HepG2 (cell line): ENCODE results near the gene SFTPB.

Source experiments
- ARID2 ChIP-seq: sonication (generic); formaldehyde crosslinking; IDR thresholded peaks from 2 replicates; pipeline ENCODE4 v1.8.1; 2022; ENCODE audit warnings: mild to moderate bottlenecking, missing genetic modification reagents, borderline replicate concordance
- BRCA1 ChIP-seq: sonication (generic); formaldehyde crosslinking; IDR thresholded peaks from 2 replicates; pipeline ENCODE4 v1.4.0; 2020; ENCODE audit warnings: missing genetic modification reagents
- EP300 ChIP-seq, 3 experiments: sonication (generic) in 1 of 3; formaldehyde crosslinking in 1 of 3; IDR thresholded peaks; 2 replicates each; pipeline versions ENCODE4 v1.5.1 to v1.6.1; 2011 to 2020; ENCODE audit warnings: low read depth in 2 of 3, low read length in 2 of 3, borderline replicate concordance in 1 of 3, improper control_type of control experiment in 1 of 3, mild to moderate bottlenecking in 1 of 3, missing genetic modification reagents in 1 of 3, moderate library complexity in 1 of 3
- GABPA ChIP-seq, 2 experiments: IDR thresholded peaks; 2 replicates each; pipeline ENCODE4 v1.6.1; 2011 to 2016; ENCODE audit warnings: low read depth in 2 of 2, low read length in 1 of 2, missing biosample characterization in 1 of 2, missing genetic modification characterization in 1 of 2
- MTA1 ChIP-seq: sonication (generic); formaldehyde crosslinking; IDR thresholded peaks from 2 replicates; pipeline ENCODE4 v1.4.0; 2020; ENCODE audit warnings: missing genetic modification reagents, mild to moderate bottlenecking, borderline replicate concordance
- SMC3 ChIP-seq: IDR thresholded peaks from 2 replicates; pipeline ENCODE4 v1.6.1; 2011; ENCODE audit warnings: low read length, improper control_type of control experiment
- TBL1XR1 ChIP-seq: fragments of 150-350 bp; IDR thresholded peaks from 2 replicates; pipeline ENCODE4 v1.6.1; 2014; ENCODE audit warnings: borderline replicate concordance, low read length; ENCODE audit not compliant: partially characterized antibody
- U2AF1 ChIP-seq: fragments of 200-400 bp; formaldehyde crosslinking; optimal IDR thresholded peaks from 2 replicates; pipeline ENCODE3; 2017; ENCODE audit warnings: mild to moderate bottlenecking, low read depth, low read length
- TF ChIP-seq, protein P1 (sequence below): sonication (generic); formaldehyde crosslinking; IDR thresholded peaks from 2 replicates; pipeline ENCODE4 v1.5.0; 2020; ENCODE audit warnings: mild to moderate bottlenecking, missing genetic modification reagents, moderate library complexity
- TF ChIP-seq, protein P2 (sequence below): sonication (generic); formaldehyde crosslinking; IDR thresholded peaks from 2 replicates; pipeline ENCODE4 v1.5.0; 2020; ENCODE audit warnings: mild to moderate bottlenecking, missing genetic modification reagents, borderline replicate concordance
- TF ChIP-seq, protein P3 (sequence below): sonication (generic); formaldehyde crosslinking; IDR thresholded peaks from 2 replicates; pipeline ENCODE4 v1.4.0; 2020; ENCODE audit warnings: mild to moderate bottlenecking, low read depth, missing genetic modification reagents
- TF ChIP-seq, protein P4 (sequence below), 2 experiments: sonication (generic) in 1 of 2; formaldehyde crosslinking in 1 of 2; IDR thresholded peaks; 2 replicates each; pipeline versions ENCODE4 v1.5.1 to v1.6.1; 2011 to 2020; ENCODE audit warnings: borderline replicate concordance in 1 of 2, low read depth in 1 of 2, low read length in 1 of 2, mild to moderate bottlenecking in 1 of 2, missing genetic modification reagents in 1 of 2, moderate library complexity in 1 of 2

DNA sequence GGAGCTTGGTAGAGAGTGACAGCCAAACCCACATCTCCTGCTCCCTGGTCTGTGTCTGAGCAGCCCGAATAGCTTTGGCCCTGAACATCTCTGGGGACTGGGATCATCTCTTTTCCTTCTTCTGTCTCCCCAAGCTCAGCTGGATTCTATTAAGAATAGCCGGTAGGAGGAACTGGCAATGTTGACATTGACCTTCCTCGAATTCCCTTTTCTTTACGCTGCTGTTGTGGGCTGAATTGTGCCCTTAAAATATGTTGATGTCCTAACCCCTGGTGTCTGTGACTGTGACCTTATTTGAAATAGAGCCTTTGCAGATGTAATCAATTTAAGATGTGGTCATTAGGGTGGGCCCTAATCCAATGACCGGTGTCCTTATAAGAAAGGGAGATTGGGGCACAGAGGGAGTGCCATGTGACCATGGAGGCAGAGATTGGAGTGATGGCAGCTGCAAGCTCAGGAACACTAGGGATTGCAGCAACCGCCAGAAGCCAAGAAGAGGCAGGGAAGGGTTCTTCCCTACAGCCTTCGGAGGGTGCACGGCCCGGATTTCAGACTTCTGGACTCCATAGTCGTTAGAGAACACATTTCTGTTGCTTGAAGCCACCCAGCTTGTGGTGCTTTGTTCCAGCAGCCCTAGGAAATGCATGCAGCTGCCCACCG is 5.8 kb upstream of the SFTPB start:
- TF ChIP-seq, protein P1, sequence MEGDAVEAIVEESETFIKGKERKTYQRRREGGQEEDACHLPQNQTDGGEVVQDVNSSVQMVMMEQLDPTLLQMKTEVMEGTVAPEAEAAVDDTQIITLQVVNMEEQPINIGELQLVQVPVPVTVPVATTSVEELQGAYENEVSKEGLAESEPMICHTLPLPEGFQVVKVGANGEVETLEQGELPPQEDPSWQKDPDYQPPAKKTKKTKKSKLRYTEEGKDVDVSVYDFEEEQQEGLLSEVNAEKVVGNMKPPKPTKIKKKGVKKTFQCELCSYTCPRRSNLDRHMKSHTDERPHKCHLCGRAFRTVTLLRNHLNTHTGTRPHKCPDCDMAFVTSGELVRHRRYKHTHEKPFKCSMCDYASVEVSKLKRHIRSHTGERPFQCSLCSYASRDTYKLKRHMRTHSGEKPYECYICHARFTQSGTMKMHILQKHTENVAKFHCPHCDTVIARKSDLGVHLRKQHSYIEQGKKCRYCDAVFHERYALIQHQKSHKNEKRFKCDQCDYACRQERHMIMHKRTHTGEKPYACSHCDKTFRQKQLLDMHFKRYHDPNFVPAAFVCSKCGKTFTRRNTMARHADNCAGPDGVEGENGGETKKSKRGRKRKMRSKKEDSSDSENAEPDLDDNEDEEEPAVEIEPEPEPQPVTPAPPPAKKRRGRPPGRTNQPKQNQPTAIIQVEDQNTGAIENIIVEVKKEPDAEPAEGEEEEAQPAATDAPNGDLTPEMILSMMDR (CRISPR knock-in tag): no peak
- no peak for TF ChIP-seq EP300 (IDR thresholded peaks at IDR 0.05; ENCODE audit: low read depth in 2 of 2, low read length in 2 of 2)
- TF ChIP-seq EP300 (CRISPR knock-in tag; IDR thresholded peaks at IDR 0.05; ENCODE audit: borderline replicate concordance): no peak
- TF ChIP-seq U2AF1: no peak
- no peak for TF ChIP-seq MTA1
- no peak for TF ChIP-seq ARID2 (CRISPR knock-in tag)
- TF ChIP-seq, protein P2, sequence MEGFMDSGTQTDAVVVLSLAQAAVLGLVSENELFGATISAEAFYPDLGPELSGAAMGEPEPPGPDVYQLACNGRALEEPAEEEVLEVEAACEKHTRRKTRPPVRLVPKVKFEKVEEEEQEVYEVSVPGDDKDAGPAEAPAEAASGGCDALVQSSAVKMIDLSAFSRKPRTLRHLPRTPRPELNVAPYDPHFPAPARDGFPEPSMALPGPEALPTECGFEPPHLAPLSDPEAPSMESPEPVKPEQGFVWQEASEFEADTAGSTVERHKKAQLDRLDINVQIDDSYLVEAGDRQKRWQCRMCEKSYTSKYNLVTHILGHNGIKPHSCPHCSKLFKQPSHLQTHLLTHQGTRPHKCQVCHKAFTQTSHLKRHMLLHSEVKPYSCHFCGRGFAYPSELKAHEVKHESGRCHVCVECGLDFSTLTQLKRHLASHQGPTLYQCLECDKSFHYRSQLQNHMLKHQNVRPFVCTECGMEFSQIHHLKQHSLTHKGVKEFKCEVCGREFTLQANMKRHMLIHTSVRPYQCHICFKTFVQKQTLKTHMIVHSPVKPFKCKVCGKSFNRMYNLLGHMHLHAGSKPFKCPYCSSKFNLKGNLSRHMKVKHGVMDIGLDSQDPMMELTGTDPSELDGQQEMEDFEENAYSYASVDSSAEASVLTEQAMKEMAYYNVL (CRISPR knock-in tag): no peak
- TF ChIP-seq, protein P3, sequence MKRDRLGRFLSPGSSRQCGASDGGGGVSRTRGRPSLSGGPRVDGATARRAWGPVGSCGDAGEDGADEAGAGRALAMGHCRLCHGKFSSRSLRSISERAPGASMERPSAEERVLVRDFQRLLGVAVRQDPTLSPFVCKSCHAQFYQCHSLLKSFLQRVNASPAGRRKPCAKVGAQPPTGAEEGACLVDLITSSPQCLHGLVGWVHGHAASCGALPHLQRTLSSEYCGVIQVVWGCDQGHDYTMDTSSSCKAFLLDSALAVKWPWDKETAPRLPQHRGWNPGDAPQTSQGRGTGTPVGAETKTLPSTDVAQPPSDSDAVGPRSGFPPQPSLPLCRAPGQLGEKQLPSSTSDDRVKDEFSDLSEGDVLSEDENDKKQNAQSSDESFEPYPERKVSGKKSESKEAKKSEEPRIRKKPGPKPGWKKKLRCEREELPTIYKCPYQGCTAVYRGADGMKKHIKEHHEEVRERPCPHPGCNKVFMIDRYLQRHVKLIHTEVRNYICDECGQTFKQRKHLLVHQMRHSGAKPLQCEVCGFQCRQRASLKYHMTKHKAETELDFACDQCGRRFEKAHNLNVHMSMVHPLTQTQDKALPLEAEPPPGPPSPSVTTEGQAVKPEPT (CRISPR knock-in tag): no peak
- TF ChIP-seq SMC3: no peak
- no peak for TF ChIP-seq TBL1XR1
- no peak for TF ChIP-seq BRCA1 (CRISPR knock-in tag)
- no peak for TF ChIP-seq GABPA (IDR thresholded peaks at IDR 0.05; ENCODE audit: low read depth, low read length)
- no peak for TF ChIP-seq GABPA (CRISPR knock-in tag; IDR thresholded peaks at IDR 0.05; ENCODE audit: low read depth)
- TF ChIP-seq, protein P4, sequence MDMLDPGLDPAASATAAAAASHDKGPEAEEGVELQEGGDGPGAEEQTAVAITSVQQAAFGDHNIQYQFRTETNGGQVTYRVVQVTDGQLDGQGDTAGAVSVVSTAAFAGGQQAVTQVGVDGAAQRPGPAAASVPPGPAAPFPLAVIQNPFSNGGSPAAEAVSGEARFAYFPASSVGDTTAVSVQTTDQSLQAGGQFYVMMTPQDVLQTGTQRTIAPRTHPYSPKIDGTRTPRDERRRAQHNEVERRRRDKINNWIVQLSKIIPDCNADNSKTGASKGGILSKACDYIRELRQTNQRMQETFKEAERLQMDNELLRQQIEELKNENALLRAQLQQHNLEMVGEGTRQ (IDR thresholded peaks at IDR 0.05; ENCODE audit: low read depth, low read length): no peak
- TF ChIP-seq, protein P4 (CRISPR knock-in tag; IDR thresholded peaks at IDR 0.05; ENCODE audit: borderline replicate concordance): no peak
